Cardiac muscle cell (in vitro differentiated cells and primary cell): Measurements from ENCODE around the gene SNX6. TPM values are rescaled to one million over a fixed set of nuclear protein-coding genes. Genes with fewer than 3 reads are reported as not detected.
A peak's percentile ranks its signal among the peaks of the same experiment; 100 is the strongest.
"Not testable (repeated sequence)": the region's sequence is repeated elsewhere in the genome, so short reads cannot be mapped to it uniquely, and the experiment has no call there.

Experiments
- DNase-seq, 2 donors: peaks; one replicate each; pipeline versions ENCODE4 v3.0.0 to v3.0.0-alpha.2; 2010 to 2017; ENCODE audit warnings: low read depth in 1 of 2, low spot score in 1 of 2
- H3K27ac ChIP-seq: fragments of 200-600 bp; sonication (generic); 2 replicates; pipeline ENCODE4 v1.5.1; 2016
- H3K27me3 ChIP-seq: fragments of 200-600 bp; sonication (generic); 2 replicates; pipeline ENCODE4 v1.6.0; 2016; ENCODE audit warnings: control low read depth
- H3K36me3 ChIP-seq: fragments of 200-600 bp; sonication (generic); 2 replicates; pipeline ENCODE4 v1.5.1; 2016; ENCODE audit warnings: control low read depth
- H3K4me1 ChIP-seq: fragments of 200-600 bp; sonication (generic); 2 replicates; pipeline ENCODE4 v1.8.1; 2017; ENCODE audit warnings: low read depth, mild to moderate bottlenecking, mixed run types
- H3K4me3 ChIP-seq: fragments of 200-600 bp; sonication (generic); 2 replicates; pipeline ENCODE4 v1.5.1; 2016; ENCODE audit warnings: mild to moderate bottlenecking
- H3K9me3 ChIP-seq: fragments of 200-600 bp; sonication (generic); 2 replicates; pipeline ENCODE4 v1.5.1; 2017; ENCODE audit warnings: low read depth, mild to moderate bottlenecking, control low read depth
- polyA plus RNA-seq: library from polyadenylated mRNA; unstranded; fragments of >200 nt; fragmentation: Nextera tagmentation; extraction: Ambion mirVana; gene quantifications from 2 replicates; pipeline ENCODE4 v1.2.1, GENCODE V29; 2016
- total RNA-seq: library from RNA; depleted of rRNA; stranded (reverse); fragments of >200 nt; gene quantifications from 2 replicates; pipeline ENCODE4 v1.2.3, GENCODE V29; 2016
- TF ChIP-seq, protein P1 (sequence below): IDR thresholded peaks from 2 replicates; pipeline ENCODE4 v1.5.1; 2012; ENCODE audit warnings: low read depth, mild to moderate bottlenecking, low read length

The SNX6 gene
- total and polyA plus RNA-seq, 2 experiments from 2014 or later: 83.1 to 95.1 TPM

DNA sequence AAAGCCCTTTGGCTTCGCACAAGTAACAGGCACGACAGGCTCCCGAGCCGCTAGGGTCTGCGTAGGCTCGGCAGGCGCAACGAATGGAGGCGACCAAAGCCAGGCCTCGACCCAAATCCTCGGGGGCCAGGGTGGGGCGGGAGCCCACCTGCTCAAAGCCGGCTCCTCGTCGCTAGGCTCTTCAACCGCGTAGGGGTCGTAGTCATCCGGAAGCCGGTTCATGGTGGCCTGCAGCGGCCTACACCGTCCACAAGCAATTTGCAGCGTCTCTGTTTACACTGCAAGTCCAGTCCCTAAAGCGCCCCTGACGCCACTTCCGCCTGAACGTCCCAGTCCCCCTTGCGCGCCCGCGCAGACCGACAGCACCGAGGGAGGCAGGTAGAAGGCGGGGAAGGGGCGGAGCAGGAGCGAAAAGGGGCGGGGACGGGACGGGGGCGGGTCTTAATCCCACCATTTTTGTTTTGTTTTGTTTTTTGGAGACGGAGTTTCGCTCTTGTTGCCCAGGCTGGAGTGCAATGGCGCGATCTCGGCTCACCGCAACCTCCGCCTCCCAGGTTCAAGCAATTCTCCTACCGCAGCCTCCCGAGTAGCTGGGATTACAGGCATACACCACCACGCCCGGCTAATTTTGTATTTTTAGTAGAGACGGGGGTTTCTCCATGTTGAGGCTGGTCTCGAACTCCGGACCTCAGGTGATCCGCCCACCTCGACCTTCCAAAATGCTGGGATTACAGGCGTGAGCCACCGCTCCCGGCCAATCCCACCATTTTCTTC, 90.4 kb downstream of the SNX6 start, which contains the start of gene EAPP:
Gene EAPP, minus strand, starts transcription at position 295 of the 774 bp plus-strand sequence. Its CDS starts 73 bp downstream, at position 222.
- DNase-seq: peak; percentile 98
- Histone ChIP-seq H3K4me3 (peak within 1 kb of the TSS; percentile 65), H3K9me3 (no peaks in the 10 kb centered on the region), H3K36me3 (peaks cover 6% of the 10 kb centered on the region), H3K27me3 (no peaks in the 10 kb centered on the region), H3K4me1 (peaks cover 5% of the 10 kb centered on the region), H3K27ac (peak within 1 kb of the TSS; percentile 97)
- TF ChIP-seq, protein P1, sequence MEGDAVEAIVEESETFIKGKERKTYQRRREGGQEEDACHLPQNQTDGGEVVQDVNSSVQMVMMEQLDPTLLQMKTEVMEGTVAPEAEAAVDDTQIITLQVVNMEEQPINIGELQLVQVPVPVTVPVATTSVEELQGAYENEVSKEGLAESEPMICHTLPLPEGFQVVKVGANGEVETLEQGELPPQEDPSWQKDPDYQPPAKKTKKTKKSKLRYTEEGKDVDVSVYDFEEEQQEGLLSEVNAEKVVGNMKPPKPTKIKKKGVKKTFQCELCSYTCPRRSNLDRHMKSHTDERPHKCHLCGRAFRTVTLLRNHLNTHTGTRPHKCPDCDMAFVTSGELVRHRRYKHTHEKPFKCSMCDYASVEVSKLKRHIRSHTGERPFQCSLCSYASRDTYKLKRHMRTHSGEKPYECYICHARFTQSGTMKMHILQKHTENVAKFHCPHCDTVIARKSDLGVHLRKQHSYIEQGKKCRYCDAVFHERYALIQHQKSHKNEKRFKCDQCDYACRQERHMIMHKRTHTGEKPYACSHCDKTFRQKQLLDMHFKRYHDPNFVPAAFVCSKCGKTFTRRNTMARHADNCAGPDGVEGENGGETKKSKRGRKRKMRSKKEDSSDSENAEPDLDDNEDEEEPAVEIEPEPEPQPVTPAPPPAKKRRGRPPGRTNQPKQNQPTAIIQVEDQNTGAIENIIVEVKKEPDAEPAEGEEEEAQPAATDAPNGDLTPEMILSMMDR: no peak

DNA sequence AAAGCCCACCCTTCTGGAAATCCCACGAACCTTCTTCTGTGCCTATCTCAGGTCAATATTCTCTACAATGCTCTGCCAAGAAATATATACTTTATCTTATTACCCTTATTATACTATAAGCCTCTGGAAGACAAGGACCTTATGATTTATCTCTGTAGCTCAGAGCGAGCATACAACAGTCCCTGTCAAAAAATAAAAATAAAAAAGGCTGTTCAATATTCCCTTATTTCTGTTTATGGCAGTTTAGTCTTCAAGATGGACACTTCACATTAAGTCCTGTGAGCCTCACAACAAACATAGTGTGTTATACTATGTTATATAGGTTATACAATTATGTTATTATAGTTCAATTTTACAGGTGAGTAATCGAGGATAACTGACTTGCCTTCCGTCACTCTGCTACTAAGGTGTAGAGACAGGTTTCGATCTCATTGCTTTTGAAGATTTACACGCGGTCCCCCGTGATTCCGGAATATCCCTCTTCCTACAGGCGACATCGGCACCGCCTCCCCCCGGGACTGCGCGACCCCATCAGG, 91.0 kb downstream of the SNX6 start:
- DNase-seq: no peak
- H3K36me3 ChIP-seq: peaks cover 11% of the 10 kb centered on the region
- peaks cover 5% of the 10 kb centered on the region for H3K4me1 ChIP-seq
- H3K9me3 ChIP-seq: no peaks in the 10 kb centered on the region
- TF ChIP-seq, protein P1: no peak
- H3K27me3 ChIP-seq: no peaks in the 10 kb centered on the region
- H3K4me3 ChIP-seq: peak overlapping the region; percentile 65
- H3K27ac ChIP-seq: peak overlapping the region; percentile 97

DNA sequence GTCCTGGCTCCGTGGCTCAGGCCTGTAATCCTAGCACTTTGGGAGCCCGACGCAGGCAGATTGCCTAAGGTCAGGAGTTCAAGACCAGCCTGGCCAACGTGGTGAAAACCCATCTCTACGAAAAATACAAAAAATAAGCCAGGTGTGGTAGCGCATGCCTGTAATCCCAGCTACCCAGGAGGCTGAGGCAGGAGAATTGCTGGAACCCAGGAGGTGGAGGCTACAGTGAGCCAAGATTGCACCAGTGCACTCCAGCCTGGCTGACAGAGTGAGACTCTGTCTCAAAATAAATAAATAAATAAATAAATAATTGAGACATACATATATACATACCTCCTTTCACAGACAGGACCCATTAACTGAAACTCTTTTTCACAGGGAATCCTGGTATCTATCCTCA, 91.9 kb downstream of the SNX6 start:
- not testable (repeated sequence) for DNase-seq, H3K9me3 ChIP-seq, H3K4me1 ChIP-seq, H3K27me3 ChIP-seq, H3K27ac ChIP-seq
- peaks cover 15% of the 10 kb centered on the region for H3K36me3 ChIP-seq
- peak overlapping the region; percentile 65 for H3K4me3 ChIP-seq

DNA sequence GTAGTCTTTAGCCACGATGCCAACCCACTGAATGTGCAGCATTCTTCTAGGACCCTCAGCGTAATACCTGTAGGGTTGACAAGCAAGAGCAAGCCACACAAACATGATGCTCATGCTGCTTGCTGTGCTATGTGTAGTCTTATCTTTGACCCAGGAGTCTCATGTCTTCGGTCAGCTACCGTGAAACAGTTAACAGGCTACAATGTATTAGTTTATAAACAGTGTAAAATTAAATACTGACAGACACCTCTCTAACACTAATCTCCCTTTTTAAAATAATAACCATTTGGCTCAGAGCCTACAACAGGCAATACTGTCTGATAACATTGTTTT, 92.3 kb downstream of the SNX6 start:
- Histone ChIP-seq H3K27me3 (no peaks in the 10 kb centered on the region), H3K27ac (peak overlapping the region; percentile 32), H3K36me3 (peaks cover 16% of the 10 kb centered on the region), H3K9me3 (no peaks in the 10 kb centered on the region), H3K4me1 (peaks cover 5% of the 10 kb centered on the region), H3K4me3 (no peak overlapping the region)
- no peak for DNase-seq
- TF ChIP-seq, protein P1: no peak

DNA sequence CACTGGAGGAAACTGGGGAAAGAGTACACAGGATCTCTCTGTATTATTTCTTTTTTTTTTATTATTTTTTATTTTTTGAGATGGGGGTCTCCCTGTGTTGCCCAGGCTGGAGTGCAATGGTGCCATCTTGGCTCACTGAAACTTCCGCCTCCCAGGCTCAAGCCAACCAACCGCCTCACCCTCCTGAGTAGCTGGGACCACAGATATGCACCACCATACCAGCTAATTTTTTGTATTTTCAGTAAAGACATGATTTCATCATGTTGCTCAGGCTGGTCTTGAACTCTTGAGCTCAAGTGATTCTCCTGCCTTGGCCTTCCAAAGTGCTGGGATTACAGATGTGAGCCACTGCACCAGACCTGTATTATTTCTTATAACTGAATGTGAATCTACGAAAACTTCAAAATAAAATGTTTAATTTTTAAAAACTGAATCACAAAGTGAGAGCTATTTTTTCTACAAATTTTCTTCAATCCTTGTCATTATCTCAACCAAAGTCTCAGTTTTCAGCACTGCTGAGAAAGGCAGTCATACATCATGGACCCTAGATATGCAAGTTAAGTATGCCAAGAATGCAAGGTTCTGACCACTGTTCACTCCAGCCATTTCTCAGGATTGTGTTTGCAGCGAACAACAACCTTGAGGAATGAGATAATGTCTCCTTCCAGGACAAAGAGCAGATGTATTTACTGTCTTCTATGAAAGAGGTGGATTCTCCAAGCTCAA, 92.8 kb downstream of the SNX6 start:
- TF ChIP-seq, protein P1: no peak
- no peaks in the 10 kb centered on the region for H3K27me3 ChIP-seq
- DNase-seq: peak in 1 of 2 donors; percentile 76
- H3K36me3 ChIP-seq: peaks cover 16% of the 10 kb centered on the region
- H3K27ac ChIP-seq: peak overlapping the region; percentile 32
- peaks cover 5% of the 10 kb centered on the region for H3K4me1 ChIP-seq
- H3K4me3 ChIP-seq: no peak overlapping the region
- H3K9me3 ChIP-seq: no peaks in the 10 kb centered on the region

DNA sequence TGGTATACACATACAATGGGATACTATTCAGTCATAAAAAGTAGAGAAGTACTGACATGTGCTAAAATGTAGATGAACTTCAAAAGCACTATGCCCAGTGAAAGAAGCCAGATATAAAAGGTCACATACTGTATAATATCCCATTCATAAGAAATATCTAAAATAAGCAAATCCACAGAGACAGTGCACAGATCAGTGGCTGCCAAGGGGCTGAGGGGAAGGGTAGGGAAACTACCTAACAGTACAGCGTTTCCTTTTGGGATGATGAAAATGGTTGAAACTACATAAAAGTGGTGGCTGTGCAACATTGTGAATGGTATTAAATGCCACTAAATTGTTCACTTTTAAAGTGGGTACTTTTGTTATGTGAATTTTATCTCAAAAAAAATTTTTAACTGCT, 102.4 kb downstream of the SNX6 start:
- Histone ChIP-seq H3K9me3 (no peaks in the 10 kb centered on the region), H3K36me3 (peaks cover 65% of the 10 kb centered on the region), H3K4me1 (no peaks in the 10 kb centered on the region), H3K27ac (no peak overlapping the region), H3K4me3 (no peak overlapping the region), H3K27me3 (no peaks in the 10 kb centered on the region)
- DNase-seq: no peak
- TF ChIP-seq, protein P1: no peak

DNA sequence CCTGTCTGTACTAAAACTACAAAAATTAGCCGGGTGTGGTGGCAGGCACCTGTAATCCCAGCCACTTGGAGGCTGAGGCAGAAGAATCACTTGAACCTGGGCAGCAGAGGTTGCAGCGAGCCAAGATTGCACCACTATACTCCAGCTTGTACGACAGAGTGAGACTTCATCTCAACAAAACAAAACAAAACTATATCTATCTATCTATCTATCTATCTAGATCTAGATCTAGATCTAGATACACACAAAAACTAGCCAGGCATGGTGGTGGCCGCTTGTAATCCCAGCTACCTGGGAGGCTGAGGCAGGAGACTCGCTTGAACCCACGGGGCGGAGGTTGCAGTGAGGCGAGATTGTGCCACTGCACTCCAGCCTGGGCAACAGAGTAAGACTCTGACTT, 105.7 kb downstream of the SNX6 start:
- not testable (repeated sequence) for H3K4me3 ChIP-seq, H3K27me3 ChIP-seq, H3K4me1 ChIP-seq, DNase-seq, H3K9me3 ChIP-seq, H3K27ac ChIP-seq
- H3K36me3 ChIP-seq: peaks cover 57% of the 10 kb centered on the region
